Fibroblast of the aortic adventitia (primary cell): ENCODE results near the gene ABAT. TPM values are rescaled to one million over a fixed set of nuclear protein-coding genes. Genes with fewer than 3 reads are reported as not detected.
"Not testable (repeated sequence)": the region's sequence is repeated elsewhere in the genome, so short reads cannot be mapped to it uniquely, and the experiment has no call there.

Experiments used
- DNase-seq: peaks from one replicate; pipeline ENCODE4 v3.0.0-alpha.2; 2010; ENCODE audit warnings: low read depth
- H3K4me3 ChIP-seq: 2 replicates; pipeline ENCODE4 v1.5.1; 2011; ENCODE audit warnings: low read depth, mild to moderate bottlenecking, control low read depth, low read length, moderate library complexity
- CTCF ChIP-seq: IDR thresholded peaks from 2 replicates; pipeline ENCODE4 v1.5.1; 2011; ENCODE audit warnings: mild to moderate bottlenecking, low read length, control low read depth, inconsistent platforms; ENCODE audit not compliant: insufficient read depth
- total RNA-seq: library from RNA; depleted of rRNA; stranded (reverse); fragments of >200 nt; gene quantifications from 2 replicates; pipeline ENCODE4 v1.2.3, GENCODE V29; 2012; ENCODE audit warnings: low replicate concordance

The ABAT gene
- total RNA-seq, 1 donor: 1.4 TPM

- DNase-seq: no peak
- TF ChIP-seq CTCF: no peak
- H3K4me3 ChIP-seq: no peak overlapping the region
Observed at GRCh38 chr16:8703693-8704092, 29.3 kb downstream of the ABAT start.

- H3K4me3 ChIP-seq: no peak overlapping the region
- TF ChIP-seq CTCF: no peak
- no peak for DNase-seq
Observed at GRCh38 chr16:8704098-8704497, 29.7 kb downstream of the ABAT start.

- not testable (repeated sequence) for DNase-seq
Observed at GRCh38 chr16:8705100-8705822, 30.8 kb downstream of the ABAT start.

GRCh38 chr16:8708536-8708935, 34.1 kb downstream of the ABAT start:
- H3K4me3 ChIP-seq: no peak overlapping the region
- no peak for TF ChIP-seq CTCF
- DNase-seq: no peak

More at GRCh38 chr16:8705100-8705822, 30.8 kb downstream of the ABAT start:
- H3K4me3 ChIP-seq: not testable (repeated sequence)

- DNase-seq: no peak
- no peak overlapping the region for H3K4me3 ChIP-seq
- TF ChIP-seq CTCF: no peak
Observed at GRCh38 chr16:8712589-8713361, 38.4 kb downstream of the ABAT start.

- TF ChIP-seq CTCF: no peak
- no peak overlapping the region for H3K4me3 ChIP-seq
- DNase-seq: no peak
Observed at GRCh38 chr16:8713635-8714172, 39.3 kb downstream of the ABAT start.

GRCh38 chr16:8714174-8714573, 39.8 kb downstream of the ABAT start:
- DNase-seq: no peak
- no peak for TF ChIP-seq CTCF
- no peak overlapping the region for H3K4me3 ChIP-seq
